ENCODE results near the gene GABRG3.

GRCh38 chr15:27589782-27590181 lies 618.8 kb downstream of the GABRG3 start:
- TF ChIP-seq SUZ12 (IDR thresholded peaks at IDR 0.05; ENCODE audit: extremely low read depth, insufficient read depth, insufficient read length) (no peak), YY1 (IDR thresholded peaks at IDR 0.05; ENCODE audit: insufficient read depth, insufficient read length) (no peak)
